Stomach smooth muscle (tissue), 2 donors: Measurements from ENCODE around the gene RUNX1.

Experiments used
- H3K27ac ChIP-seq: one replicate; pipeline ENCODE4 v1.7.0; 2013; ENCODE audit warnings: mild to moderate bottlenecking, low read length, inconsistent platforms
- H3K27me3 ChIP-seq, 2 donors: one replicate each; pipeline ENCODE4 v1.7.0; 2013; ENCODE audit warnings: low read length in 2 of 2; ENCODE audit not compliant: insufficient read depth in 2 of 2, control insufficient read depth in 1 of 2
- H3K36me3 ChIP-seq, 2 donors: one replicate each; pipeline ENCODE4 v1.7.0; 2013; ENCODE audit warnings: low read length in 2 of 2; ENCODE audit not compliant: control insufficient read depth in 2 of 2, insufficient read depth in 2 of 2
- H3K4me1 ChIP-seq: one replicate; pipeline ENCODE4 v1.7.0; 2013; ENCODE audit warnings: low read length; ENCODE audit not compliant: control insufficient read depth, insufficient read depth
- H3K4me3 ChIP-seq, 2 donors: one replicate each; pipeline ENCODE4 v1.7.0; 2013; ENCODE audit warnings: low read length in 2 of 2
- H3K9ac ChIP-seq, 2 donors: one replicate each; pipeline ENCODE4 v1.7.0; 2013; ENCODE audit warnings: low read length in 2 of 2, mild to moderate bottlenecking in 1 of 2
- H3K9me3 ChIP-seq, 2 donors: one replicate each; pipeline ENCODE4 v1.7.0; 2013; ENCODE audit warnings: low read length in 2 of 2; ENCODE audit not compliant: control insufficient read depth in 2 of 2
- donor health status: healthy.
- donor health status: Pancreatic carcinoma.

RUNX1 gene

DNA sequence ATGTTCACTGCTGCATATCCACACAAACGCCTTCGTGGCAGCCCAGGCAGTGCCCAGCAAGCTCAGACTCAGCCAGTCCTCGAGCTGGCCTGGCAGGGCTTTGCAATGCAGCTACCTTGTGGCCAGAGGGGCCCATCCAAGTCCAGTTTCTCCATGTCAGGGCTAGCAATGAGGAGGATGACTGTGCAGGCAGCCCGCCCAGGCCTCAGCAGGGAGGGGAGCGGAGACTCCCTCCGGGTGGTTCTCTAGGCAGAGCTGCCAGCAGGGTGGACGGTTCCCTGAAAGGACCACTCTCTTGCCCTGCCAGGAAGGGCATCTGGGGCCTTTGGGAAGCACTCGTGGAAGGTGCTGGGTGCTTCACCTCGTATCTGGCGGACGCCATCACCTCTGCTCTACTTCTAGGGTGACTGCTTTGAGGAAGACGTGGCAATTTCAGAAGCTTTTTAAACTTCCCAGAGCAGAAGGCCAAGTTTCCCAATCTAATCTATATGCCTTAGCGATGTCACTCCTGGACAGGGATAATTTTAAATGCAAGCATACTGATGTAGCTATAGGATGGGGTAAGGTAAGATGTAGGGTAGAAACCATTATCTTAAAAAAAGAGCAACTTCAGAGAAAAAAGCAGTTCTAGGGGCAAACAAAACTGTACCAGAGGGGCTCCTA, 56.2 kb downstream of the RUNX1 start:
- Histone ChIP-seq H3K27ac (no peak overlapping the region), H3K27me3 (no peaks in the 10 kb centered on the region), H3K4me3 (no peak overlapping the region), H3K9me3 (no peaks in the 10 kb centered on the region), H3K9ac (no peak overlapping the region), H3K4me1 (peaks cover 5% of the 10 kb centered on the region), H3K36me3 (no peaks in the 10 kb centered on the region)

DNA sequence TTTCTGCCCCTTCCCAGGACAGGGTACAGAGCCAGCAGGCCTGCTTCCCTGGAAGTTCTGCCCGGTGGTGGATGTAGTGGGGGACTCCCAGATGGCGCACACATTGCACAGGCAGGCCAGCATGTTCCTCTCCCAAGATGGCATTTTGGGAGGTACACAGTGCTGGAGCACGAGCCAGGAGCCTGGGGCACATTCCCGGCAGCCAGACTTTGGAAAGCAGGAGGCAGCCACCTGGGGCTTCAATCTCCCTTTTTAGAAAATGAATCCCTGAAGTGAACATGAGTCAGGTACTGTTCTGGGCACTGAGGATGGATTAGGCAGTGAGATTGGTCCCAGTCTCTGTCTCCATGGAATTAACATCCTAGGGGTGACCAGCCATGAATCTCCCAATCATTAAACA, 56.9 kb downstream of the RUNX1 start:
- no peak overlapping the region for H3K4me3 ChIP-seq
- peaks cover 5% of the 10 kb centered on the region for H3K4me1 ChIP-seq
- H3K9ac ChIP-seq: no peak overlapping the region
- H3K27me3 ChIP-seq: no peaks in the 10 kb centered on the region
- no peaks in the 10 kb centered on the region for H3K9me3 ChIP-seq
- H3K36me3 ChIP-seq: no peaks in the 10 kb centered on the region
- H3K27ac ChIP-seq: no peak overlapping the region

DNA sequence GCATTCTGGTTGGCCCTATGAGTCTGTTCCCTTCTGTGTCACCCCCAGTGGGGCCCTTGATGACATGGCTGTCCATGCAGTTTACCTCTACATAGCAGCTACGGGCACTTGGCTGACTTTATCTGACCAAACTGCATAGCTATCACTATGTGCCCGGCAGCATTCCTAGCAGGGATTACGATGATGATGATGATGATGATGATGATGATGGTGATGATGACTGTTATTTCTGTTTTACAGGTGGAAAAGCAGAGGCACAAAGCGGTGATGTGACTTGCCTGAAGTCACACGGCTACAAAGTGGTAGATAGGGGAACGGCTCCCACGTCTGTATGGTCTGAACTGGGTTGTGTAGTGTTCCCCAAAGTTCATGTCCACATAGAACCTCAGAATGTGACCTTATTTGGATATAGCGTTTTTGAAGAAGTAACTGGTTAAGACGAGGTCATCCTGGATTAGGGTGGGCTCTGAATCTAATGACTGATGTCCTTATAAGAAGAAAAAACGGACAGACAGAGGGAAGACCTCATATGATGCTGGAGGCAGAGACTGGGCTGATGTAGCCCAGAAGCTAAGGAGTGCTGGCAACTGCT, 57.6 kb downstream of the RUNX1 start:
- H3K9ac ChIP-seq: no peak overlapping the region
- no peak overlapping the region for H3K4me3 ChIP-seq
- peaks cover 5% of the 10 kb centered on the region for H3K4me1 ChIP-seq
- H3K36me3 ChIP-seq: no peaks in the 10 kb centered on the region
- H3K9me3 ChIP-seq: no peaks in the 10 kb centered on the region
- no peak overlapping the region for H3K27ac ChIP-seq
- no peaks in the 10 kb centered on the region for H3K27me3 ChIP-seq

GRCh38 chr21:34990842-34991241, 58.3 kb downstream of the RUNX1 start:
- no peaks in the 10 kb centered on the region for H3K9me3 ChIP-seq
- no peak overlapping the region for H3K27ac ChIP-seq
- no peak overlapping the region for H3K9ac ChIP-seq
- no peaks in the 10 kb centered on the region for H3K27me3 ChIP-seq
- H3K4me3 ChIP-seq: no peak overlapping the region
- H3K4me1 ChIP-seq: peaks cover 2% of the 10 kb centered on the region
- no peaks in the 10 kb centered on the region for H3K36me3 ChIP-seq

GRCh38 chr21:34989337-34990151, 59.6 kb downstream of the RUNX1 start:
- no peaks in the 10 kb centered on the region for H3K9me3 ChIP-seq
- H3K4me1 ChIP-seq: peaks cover 2% of the 10 kb centered on the region
- no peak overlapping the region for H3K4me3 ChIP-seq
- H3K9ac ChIP-seq: no peak overlapping the region
- no peak overlapping the region for H3K27ac ChIP-seq
- no peaks in the 10 kb centered on the region for H3K36me3 ChIP-seq
- H3K27me3 ChIP-seq: no peaks in the 10 kb centered on the region

DNA sequence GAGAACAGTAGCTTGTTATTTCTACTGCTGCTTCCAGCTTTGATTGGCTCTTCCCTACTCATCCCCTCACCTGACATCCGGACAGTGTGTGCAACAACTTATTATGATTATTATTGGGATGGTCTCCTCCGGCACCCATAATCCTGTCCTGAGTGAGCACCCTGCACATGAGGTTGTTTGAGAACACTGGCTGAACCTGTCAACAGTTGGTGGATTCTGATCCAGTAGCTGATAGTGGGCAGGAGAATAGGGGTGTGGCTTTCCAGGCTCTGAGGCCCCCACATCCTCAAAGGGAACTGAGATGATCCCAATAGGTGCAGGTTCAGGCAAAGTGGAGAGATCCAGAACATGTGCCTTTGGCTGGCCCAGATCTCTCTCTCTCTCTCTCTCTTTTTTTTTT, 60.5 kb downstream of the RUNX1 start:
- Histone ChIP-seq H3K27me3 (no peaks in the 10 kb centered on the region), H3K9ac (no peak overlapping the region), H3K4me3 (no peak overlapping the region), H3K9me3 (no peaks in the 10 kb centered on the region), H3K4me1 (peaks cover 2% of the 10 kb centered on the region), H3K36me3 (no peaks in the 10 kb centered on the region), H3K27ac (no peak overlapping the region)

DNA sequence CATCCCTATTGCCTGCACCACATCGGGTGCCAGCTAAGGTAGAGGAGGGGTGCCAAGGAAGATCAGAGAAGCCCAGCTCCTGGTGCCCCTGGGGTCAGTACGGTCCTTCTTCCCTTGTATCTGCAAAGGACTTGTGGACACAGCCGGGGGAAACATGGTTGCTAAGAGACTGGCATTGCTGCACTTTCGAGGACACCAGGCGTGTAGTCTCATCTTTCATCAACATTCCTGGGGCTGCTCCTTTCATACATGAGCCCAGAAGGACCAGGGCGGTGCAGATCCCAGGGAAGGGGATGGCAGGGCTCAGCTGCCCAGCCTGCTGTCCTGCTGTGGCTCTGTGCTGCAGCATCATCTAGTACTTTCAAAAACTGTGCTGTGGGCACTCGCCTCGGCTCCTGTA, 61.0 kb downstream of the RUNX1 start:
- Histone ChIP-seq H3K36me3 (no peaks in the 10 kb centered on the region), H3K4me1 (no peaks in the 10 kb centered on the region), H3K27me3 (no peaks in the 10 kb centered on the region), H3K9me3 (no peaks in the 10 kb centered on the region), H3K27ac (no peak overlapping the region), H3K4me3 (no peak overlapping the region), H3K9ac (no peak overlapping the region)

DNA sequence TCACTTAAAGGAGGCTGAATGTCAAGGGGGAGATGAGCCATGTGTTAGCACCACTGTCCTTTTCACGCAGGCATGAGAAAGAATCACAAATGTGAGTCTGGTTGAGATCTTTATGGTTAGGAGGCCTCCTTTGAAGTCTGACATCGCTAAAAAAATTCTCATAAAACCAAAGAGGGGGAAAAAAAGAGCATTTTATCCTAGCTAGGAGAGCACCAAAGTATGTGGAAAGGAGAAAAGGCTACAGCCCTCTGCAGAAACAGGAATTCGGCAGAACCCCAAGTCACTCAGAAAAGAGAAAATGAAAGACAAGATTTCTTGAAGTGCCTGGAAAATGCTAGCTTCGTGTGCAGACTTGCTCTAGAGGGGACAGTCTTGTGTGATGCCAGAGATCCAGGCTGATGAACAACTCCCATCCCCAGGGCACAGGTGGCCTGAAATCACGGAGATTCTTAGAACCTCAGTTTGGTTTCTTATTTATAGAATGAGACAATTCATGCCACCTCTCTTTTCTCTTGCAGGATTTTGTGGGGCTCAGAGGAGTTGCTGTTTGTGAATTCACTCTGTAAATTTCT, 61.5 kb downstream of the RUNX1 start:
- Histone ChIP-seq H3K27ac (no peak overlapping the region), H3K4me3 (no peak overlapping the region), H3K4me1 (no peaks in the 10 kb centered on the region), H3K27me3 (no peaks in the 10 kb centered on the region), H3K36me3 (no peaks in the 10 kb centered on the region), H3K9me3 (no peaks in the 10 kb centered on the region), H3K9ac (no peak overlapping the region)

- H3K9me3 ChIP-seq: no peaks in the 10 kb centered on the region
- H3K36me3 ChIP-seq: no peaks in the 10 kb centered on the region
- H3K4me1 ChIP-seq: no peaks in the 10 kb centered on the region
- no peak overlapping the region for H3K27ac ChIP-seq
- no peak overlapping the region for H3K4me3 ChIP-seq
- no peak overlapping the region for H3K9ac ChIP-seq
- H3K27me3 ChIP-seq: no peaks in the 10 kb centered on the region
These were observed 62.3 kb downstream of the RUNX1 start for GRCh38 chr21:34986561-34987500.

GRCh38 chr21:34984356-34985058, 64.6 kb downstream of the RUNX1 start:
- Histone ChIP-seq H3K4me1 (no peaks in the 10 kb centered on the region), H3K27ac (no peak overlapping the region), H3K36me3 (no peaks in the 10 kb centered on the region), H3K27me3 (no peaks in the 10 kb centered on the region), H3K9me3 (no peaks in the 10 kb centered on the region), H3K9ac (no peak overlapping the region), H3K4me3 (no peak overlapping the region)
